HG03175 (cell line): ENCODE results near the gene TMEM207.

Experiments
- ATAC-seq: cut with Tn5 transposase; IDR thresholded peaks from one replicate; pipeline ENCODE4 v1.9.1; 2021; ENCODE audit warnings: mild to moderate bottlenecking, moderate library complexity; ENCODE audit not compliant: unreplicated experiment

The TMEM207 gene

DNA sequence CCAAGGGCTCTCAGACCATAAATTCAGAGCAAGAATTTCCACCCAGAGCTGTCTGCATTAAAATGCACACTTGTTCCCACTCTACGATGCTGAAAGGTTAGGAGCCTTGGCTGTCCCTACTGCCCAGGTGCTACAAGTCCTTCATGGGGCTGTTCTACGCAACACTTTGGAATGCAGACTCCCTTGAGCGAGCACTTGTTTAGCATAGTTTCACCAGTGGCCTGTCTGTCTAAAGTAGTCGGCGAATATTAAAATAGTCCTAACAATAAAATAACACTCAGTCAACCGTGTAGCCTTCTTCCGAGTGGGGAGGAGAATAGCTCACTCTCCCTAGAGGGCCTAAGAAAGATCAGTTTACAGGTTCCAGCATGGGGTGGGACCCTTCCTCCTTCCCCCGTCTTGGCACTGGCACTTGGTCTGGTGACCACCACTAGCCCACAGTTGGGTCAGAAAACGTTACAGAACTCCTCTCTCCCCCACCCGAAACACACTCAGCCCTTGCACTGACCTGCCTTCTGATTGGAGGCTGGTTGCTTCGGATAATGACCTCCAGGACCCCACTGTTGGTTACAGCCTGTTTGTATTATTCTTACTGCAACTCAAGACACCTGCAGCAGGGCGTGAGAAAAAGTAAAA lies 62.0 kb downstream of the TMEM207 start, which contains the start of gene CLDN16:
TSS of gene CLDN16 (plus strand) at position 586 of the 636 bp plus-strand sequence. CDS start 167 bp downstream, outside the sequence.
- ATAC-seq, result no peak

DNA sequence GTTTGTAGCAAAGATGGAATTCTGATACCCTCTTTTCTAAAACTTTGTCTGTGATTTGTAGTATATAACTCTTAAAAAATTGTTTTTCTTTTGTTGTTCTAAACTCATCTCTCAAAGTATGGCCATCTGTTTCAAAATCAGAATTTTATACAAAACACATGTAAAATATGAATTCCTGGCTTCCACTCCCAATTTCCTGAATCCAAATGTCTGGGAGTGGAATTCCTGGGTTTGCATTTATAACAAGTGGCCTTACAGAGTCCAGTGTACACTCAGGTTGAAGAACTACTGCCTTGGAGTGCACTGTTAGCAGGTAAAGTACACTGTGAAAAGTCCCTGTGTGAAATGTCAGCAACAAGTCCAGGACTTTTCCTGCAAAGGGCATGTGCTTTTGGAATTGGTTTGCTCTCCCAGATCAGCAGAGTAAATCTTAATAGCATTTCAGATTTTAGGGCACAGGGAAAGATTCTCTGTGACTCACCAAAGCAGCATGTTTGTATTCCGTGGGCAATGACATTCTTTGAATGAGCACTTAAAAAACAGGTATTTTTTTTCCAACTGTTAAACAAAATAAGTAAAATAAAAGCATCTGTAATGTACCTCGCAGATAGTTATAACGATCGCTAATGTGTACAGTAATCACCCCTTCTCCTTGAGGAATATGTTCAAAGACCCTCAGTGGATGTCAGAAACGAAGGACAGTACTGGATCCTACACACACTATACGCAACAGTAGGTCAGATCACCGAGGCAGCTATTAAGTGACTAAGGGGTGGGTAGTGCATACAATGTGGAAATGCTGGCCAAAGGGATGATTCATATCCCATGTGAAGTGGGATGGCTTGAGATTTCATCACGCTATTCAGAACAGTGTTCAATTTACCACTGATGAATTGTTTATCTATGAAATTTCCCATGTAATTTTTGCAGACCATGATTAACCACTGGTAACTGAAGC lies 63.7 kb downstream of the TMEM207 start:
- ATAC-seq, result no peak

DNA sequence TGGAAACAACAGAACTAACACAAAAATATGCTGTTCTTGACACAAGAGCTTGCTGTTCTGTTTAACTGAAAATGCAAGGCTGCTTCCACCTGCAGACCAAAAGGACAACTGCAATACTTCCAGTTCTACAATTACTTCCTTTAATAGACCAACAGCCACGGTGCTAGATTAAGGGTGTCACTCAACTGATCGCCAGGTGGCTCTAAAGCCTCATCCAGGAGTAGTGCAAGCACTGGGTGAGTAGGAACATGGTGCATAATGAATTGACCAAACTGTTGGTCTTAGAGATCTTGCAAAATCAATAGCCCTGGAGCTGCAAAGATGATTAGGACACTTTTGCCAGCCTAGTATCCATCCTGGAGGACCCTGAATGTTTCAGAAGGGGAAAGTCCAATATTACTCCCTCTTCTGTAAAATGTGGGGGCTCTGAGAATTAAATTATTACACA lies 65.4 kb downstream of the TMEM207 start:
- ATAC-seq, result peak; percentile 72

DNA sequence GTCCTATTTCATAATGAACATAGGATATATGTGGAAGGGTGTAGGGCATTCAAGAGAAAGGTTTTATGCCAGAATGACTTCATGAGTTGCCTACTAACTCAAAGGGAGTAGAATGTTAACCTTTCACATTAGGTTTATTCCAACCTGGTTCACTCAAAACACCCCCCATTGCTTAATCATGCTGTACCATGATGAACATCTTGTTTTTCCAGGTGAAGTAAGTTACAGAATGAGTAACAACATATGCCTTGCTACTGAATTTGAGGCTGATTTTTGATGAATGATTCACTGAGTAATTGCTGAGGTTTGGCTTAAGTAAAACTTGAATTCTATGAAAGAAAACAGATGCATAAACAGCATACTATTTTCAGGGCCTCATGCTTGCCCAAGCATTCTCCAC lies 67.6 kb downstream of the TMEM207 start:
- no peak for ATAC-seq

DNA sequence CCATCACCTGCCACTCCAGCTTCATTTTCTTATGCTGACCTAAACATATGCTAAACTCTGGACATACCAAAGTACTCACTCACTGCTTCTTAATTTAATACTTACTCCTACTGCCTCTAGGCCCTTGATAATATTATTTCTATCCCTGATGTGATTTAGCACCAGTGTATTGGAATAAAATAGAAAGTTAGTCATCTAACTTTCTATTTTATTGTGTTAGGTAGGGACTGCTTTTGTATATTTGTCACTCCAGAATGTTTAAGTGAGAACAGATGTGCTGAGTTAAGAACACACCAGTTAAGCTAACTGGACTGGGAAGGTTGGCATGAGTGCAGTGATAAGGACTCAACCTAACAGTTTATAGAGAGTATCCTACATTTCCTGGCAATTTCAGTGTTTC lies 68.3 kb downstream of the TMEM207 start:
- no peak for ATAC-seq

DNA sequence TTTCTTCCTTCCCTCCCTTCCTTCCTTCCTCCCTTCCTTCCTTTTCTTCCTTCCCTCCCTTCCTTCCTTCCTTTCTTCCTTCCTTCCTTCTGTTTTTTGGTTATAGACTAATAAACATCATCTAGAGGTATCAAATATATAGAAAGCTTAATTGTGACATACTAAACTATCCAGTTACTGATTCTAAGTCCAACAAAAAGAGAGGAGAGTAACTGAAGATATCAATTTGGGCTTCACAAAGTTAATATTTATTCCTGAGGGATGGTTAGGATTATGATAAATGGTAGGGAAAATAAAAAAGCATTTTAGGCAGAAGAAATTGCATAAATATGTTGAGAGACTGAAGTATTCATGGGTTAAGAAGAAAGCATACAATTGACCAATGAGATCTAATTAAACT lies 69.5 kb downstream of the TMEM207 start:
- ATAC-seq, result no peak
